GM12872 (cell line): ENCODE measurements around the gene MALAT1.

ENCODE experiments used
- CTCF ChIP-seq: IDR thresholded peaks from 3 replicates; pipeline ENCODE4 v1.5.1; 2011; ENCODE audit warnings: low read depth, mild to moderate bottlenecking, low read length, moderate library complexity; ENCODE audit not compliant: insufficient read depth

Gene MALAT1

GRCh38 chr11:65478388-65479183 is 20.3 kb upstream of the MALAT1 start:
- no peak for TF ChIP-seq CTCF

GRCh38 chr11:65479184-65480145 is 19.4 kb upstream of the MALAT1 start:
- TF ChIP-seq CTCF, result 0 out of 3 replicates have a peak, but pooled peaks have one; percentile 9

- no peak for TF ChIP-seq CTCF
Observed at GRCh38 chr11:65482306-65482850, 16.5 kb upstream of the MALAT1 start.

GRCh38 chr11:65485920-65486219 is 13.0 kb upstream of the MALAT1 start:
- no peak for TF ChIP-seq CTCF

GRCh38 chr11:65486570-65487466 is 12.0 kb upstream of the MALAT1 start:
- TF ChIP-seq CTCF, result no peak

- no peak for TF ChIP-seq CTCF
Observed at GRCh38 chr11:65487467-65488272, 11.2 kb upstream of the MALAT1 start.
